Muscle of leg (tissue), 11 donors: ENCODE results near the gene C1QBP. TPM values are rescaled to one million over a fixed set of nuclear protein-coding genes. Genes with fewer than 3 reads are reported as not detected.
"Not testable (repeated sequence)": the region's sequence is repeated elsewhere in the genome, so short reads cannot be mapped to it uniquely, and the experiment has no call there.

Experiments used
- DNase-seq: peaks from one replicate; pipeline ENCODE4 v3.0.0; 2013
- H3K27ac ChIP-seq: one replicate; pipeline ENCODE4 v1.5.1; 2013; ENCODE audit warnings: mild to moderate bottlenecking, low read length, control low read depth
- H3K27me3 ChIP-seq: one replicate; pipeline ENCODE4 v1.6.1; 2013; ENCODE audit warnings: low read length; ENCODE audit not compliant: control insufficient read depth, insufficient read depth
- H3K36me3 ChIP-seq: one replicate; pipeline ENCODE4 v1.6.1; 2013; ENCODE audit warnings: low read length; ENCODE audit not compliant: control insufficient read depth, insufficient read depth
- H3K4me1 ChIP-seq: one replicate; pipeline ENCODE4 v1.6.1; 2013; ENCODE audit warnings: low read length; ENCODE audit not compliant: control insufficient read depth, insufficient read depth
- H3K4me3 ChIP-seq: one replicate; pipeline ENCODE4 v1.5.1; 2013; ENCODE audit warnings: low read length, control low read depth
- H3K9me3 ChIP-seq: replicated peaks from 2 replicates; pipeline ENCODE4 v1.6.1; 2013; ENCODE audit warnings: low read depth, low read length; ENCODE audit not compliant: control insufficient read depth
- WGBS: methylation state at CpG from one replicate; pipeline ENCODE4 v1.1.5; 2013; ENCODE audit warnings: missing lambda C conversion rate; ENCODE audit not compliant: insufficient coverage; 5-methylcytosine and 5-hydroxymethylcytosine counted together
- polyA plus RNA-seq, 8 donors: library from polyadenylated mRNA; unstranded; fragments of 120-200 nt; gene quantifications; one replicate each; pipeline versions ENCODE4 v1.2.1 to v1.2.3, GENCODE V29; 2013; ENCODE audit warnings: inconsistent platforms in 1 of 8, low replicate concordance in 1 of 8; ENCODE audit not compliant: insufficient read length in 8 of 8, insufficient read depth in 1 of 8
- total RNA-seq: library from RNA; stranded (reverse); fragments of 120-200 nt; gene quantifications from one replicate; pipeline ENCODE4 v1.2.4, GENCODE V29; 2013

The C1QBP gene
- total and polyA plus RNA-seq, 9 donors: 108 to 137 (median 120) TPM

- peak overlapping the region; percentile 71 for H3K4me3 ChIP-seq
- no peaks in the 10 kb centered on the region for H3K27me3 ChIP-seq
- no peak for DNase-seq
- H3K27ac ChIP-seq: peak overlapping the region; percentile 43
- H3K36me3 ChIP-seq: peaks cover 43% of the 10 kb centered on the region
- WGBS: no CpG with 5 or more reads among the region's 5 CpGs
- H3K4me1 ChIP-seq: peaks cover 10% of the 10 kb centered on the region
- no peaks in the 10 kb centered on the region for H3K9me3 ChIP-seq
These were observed 1.1 kb downstream of the C1QBP start for GRCh38 chr17:5437721-5438317.

- DNase-seq, H3K4me3 ChIP-seq, H3K27ac ChIP-seq, H3K9me3 ChIP-seq, H3K27me3 ChIP-seq, H3K4me1 ChIP-seq: not testable (repeated sequence)
- H3K36me3 ChIP-seq: peaks cover 59% of the 10 kb centered on the region
- no CpG with 5 or more reads among the region's 12 CpGs for WGBS
These were observed 3.1 kb downstream of the C1QBP start for GRCh38 chr17:5435781-5436315.

GRCh38 chr17:5434984-5435383 lies 4.0 kb downstream of the C1QBP start:
- H3K36me3 ChIP-seq: peaks cover 66% of the 10 kb centered on the region
- DNase-seq: no peak
- H3K27me3 ChIP-seq: no peaks in the 10 kb centered on the region
- no peaks in the 10 kb centered on the region for H3K9me3 ChIP-seq
- no peak overlapping the region for H3K4me3 ChIP-seq
- no peak overlapping the region for H3K27ac ChIP-seq
- 94% methylated on average over 2 of the region's 2 CpGs for WGBS
- peaks cover 10% of the 10 kb centered on the region for H3K4me1 ChIP-seq

DNA sequence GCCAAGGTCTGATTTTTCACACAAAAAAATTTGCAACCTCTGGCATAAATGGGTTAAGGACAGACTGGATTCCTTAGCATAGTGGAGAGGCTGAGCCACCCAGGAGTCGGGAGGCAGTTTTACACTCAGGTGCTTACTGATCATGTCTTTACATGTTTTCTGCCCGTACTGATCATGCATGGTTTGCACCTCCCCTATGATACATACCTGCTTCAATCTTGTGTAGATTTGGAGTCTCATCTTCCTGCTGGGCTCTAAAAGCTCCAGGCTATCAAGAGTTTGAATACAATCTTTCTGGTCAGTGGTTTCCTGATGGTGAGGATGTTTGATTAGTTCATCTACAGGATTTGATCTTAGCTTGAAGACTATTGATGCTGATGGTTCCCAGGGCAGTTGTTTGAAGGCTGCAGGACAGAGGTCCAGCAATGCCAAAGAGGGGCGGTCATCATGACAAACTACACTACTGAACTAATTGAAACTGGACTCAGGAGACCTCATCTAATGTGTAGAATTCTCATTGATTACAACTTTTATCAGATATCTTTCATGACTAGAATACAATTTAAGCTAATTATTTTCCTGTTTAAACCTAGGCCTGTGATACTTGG lies 6.9 kb downstream of the C1QBP start:
- 100% methylated on average over 1 of the region's 3 CpGs for WGBS

DNA sequence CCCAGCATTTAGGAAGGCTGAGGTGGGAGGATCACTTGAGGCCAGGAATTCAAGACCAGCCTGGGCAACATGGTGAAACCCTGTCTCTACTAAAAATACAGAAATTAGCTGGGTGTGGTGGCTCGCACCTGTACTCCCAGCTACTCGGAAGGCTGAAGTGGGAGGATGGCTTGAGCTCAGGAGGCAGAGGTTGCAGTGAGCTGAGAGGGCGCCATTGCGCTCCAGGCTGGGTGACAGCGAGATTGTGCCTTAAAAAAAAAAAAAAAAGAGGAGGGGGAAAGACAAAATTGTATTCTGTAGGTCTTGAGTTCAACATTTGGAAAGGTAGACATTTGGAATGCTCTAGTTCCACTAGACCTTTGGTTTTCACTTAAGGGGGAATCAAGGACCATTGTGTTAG lies 7.7 kb downstream of the C1QBP start:
- DNase-seq, H3K4me1 ChIP-seq, H3K9me3 ChIP-seq, H3K27ac ChIP-seq, H3K4me3 ChIP-seq, H3K27me3 ChIP-seq: not testable (repeated sequence)
- peaks cover 77% of the 10 kb centered on the region for H3K36me3 ChIP-seq
- WGBS: 70% methylated on average over 3 of the region's 5 CpGs

More for the DNA sequence above, 6.9 kb downstream of the C1QBP start:
- no peak for DNase-seq
- Histone ChIP-seq H3K27me3 (no peaks in the 10 kb centered on the region), H3K27ac (no peak overlapping the region), H3K4me3 (no peak overlapping the region), H3K4me1 (no peaks in the 10 kb centered on the region), H3K9me3 (no peaks in the 10 kb centered on the region), H3K36me3 (peaks cover 79% of the 10 kb centered on the region)

DNA sequence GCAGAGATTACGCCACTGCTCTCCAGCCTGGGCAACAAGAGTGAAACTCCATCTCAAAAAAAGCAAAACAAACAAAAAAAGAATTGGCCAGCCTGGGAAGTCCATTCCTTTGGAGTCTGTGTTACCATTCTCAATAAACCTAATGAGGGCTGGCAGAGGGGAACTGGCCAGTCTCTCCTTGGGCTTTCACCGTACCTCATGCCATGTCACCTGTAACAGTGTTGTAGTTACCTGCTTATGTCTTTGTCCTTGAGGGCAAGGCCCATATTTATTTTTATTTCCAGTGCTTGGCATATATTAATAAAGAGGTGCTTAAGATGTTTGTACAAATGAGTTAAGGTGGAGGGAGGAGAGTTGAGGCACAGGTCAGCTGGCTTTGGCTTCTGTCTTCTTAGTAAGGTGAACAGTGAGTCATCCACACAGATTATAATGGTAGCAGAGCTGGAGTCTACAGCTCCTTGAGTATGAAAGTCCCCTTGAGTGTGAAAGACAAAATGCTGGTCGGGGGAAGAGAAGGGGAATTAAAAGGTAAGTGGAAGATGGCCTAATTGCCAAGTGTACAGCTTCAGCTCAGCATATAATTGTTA lies 8.4 kb downstream of the C1QBP start:
- H3K27ac ChIP-seq: no peak overlapping the region
- H3K36me3 ChIP-seq: peaks cover 80% of the 10 kb centered on the region
- DNase-seq: no peak
- H3K9me3 ChIP-seq: no peaks in the 10 kb centered on the region
- no peak overlapping the region for H3K4me3 ChIP-seq
- no peaks in the 10 kb centered on the region for H3K4me1 ChIP-seq
- no CpG with 5 or more reads among the region's 3 CpGs for WGBS
- H3K27me3 ChIP-seq: no peaks in the 10 kb centered on the region

- no peak for DNase-seq
- Histone ChIP-seq H3K4me3 (no peak overlapping the region), H3K27ac (no peak overlapping the region), H3K4me1 (no peaks in the 10 kb centered on the region), H3K27me3 (no peaks in the 10 kb centered on the region), H3K36me3 (peaks cover 77% of the 10 kb centered on the region), H3K9me3 (no peaks in the 10 kb centered on the region)
- WGBS: 94% methylated on average over 2 of the region's 3 CpGs
These were observed 9.6 kb downstream of the C1QBP start for GRCh38 chr17:5429191-5429887.

GRCh38 chr17:5425826-5426225 lies 13.1 kb downstream of the C1QBP start:
- no peaks in the 10 kb centered on the region for H3K9me3 ChIP-seq
- H3K4me1 ChIP-seq: peaks cover 3% of the 10 kb centered on the region
- WGBS: 70% methylated on average over 2 of the region's 3 CpGs
- peaks cover 71% of the 10 kb centered on the region for H3K36me3 ChIP-seq
- no peak for DNase-seq
- no peak overlapping the region for H3K27ac ChIP-seq
- no peaks in the 10 kb centered on the region for H3K27me3 ChIP-seq
- no peak overlapping the region for H3K4me3 ChIP-seq

- WGBS: no CpG with 5 or more reads among the region's 1 CpG
- Histone ChIP-seq H3K9me3 (no peaks in the 10 kb centered on the region), H3K4me3 (no peak overlapping the region)
These were observed 14.0 kb downstream of the C1QBP start for GRCh38 chr17:5424909-5425308.

DNA sequence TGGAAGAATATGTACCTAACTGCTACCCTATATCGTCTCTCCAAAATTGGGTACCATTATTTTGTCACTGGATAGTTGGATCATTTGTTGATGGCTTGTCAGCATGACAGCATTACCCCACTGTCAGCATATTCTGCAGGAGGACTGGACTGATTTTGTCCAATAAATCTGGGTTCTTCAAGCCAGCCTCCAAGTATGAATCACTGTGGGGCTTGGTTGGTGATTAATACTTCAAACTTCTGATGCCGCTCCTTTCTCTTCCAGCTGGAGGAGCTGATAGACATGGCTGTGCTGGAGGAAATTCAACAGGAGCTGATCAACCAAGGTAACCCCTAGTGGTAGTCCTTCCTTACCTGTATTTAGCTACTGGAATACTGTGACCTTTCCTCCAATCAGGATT lies 16.4 kb downstream of the C1QBP start:
- no peak for DNase-seq
- H3K27ac ChIP-seq: no peak overlapping the region
- no peaks in the 10 kb centered on the region for H3K27me3 ChIP-seq
- peaks cover 16% of the 10 kb centered on the region for H3K4me1 ChIP-seq
- H3K4me3 ChIP-seq: no peak overlapping the region
- peaks cover 46% of the 10 kb centered on the region for H3K36me3 ChIP-seq
- no CpG with 5 or more reads among the region's 2 CpGs for WGBS
- H3K9me3 ChIP-seq: no peaks in the 10 kb centered on the region

More at GRCh38 chr17:5424909-5425308, 14.0 kb downstream of the C1QBP start:
- Histone ChIP-seq H3K36me3 (peaks cover 64% of the 10 kb centered on the region), H3K4me1 (peaks cover 8% of the 10 kb centered on the region), H3K27me3 (no peaks in the 10 kb centered on the region), H3K27ac (no peak overlapping the region)
- DNase-seq: no peak
